ENCODE data around the gene FSTL1. TPM values are rescaled to one million over a fixed set of nuclear protein-coding genes. Genes with fewer than 3 reads are reported as not detected.
A peak's percentile ranks its signal among the peaks of the same experiment; 100 is the strongest.

The FSTL1 gene
- total RNA-seq, 1 experiment from 2014 or later = 1.4 TPM

GRCh38 chr3:120443626-120444123 is 7.1 kb downstream of the FSTL1 start:
- intact Hi-C loops (cut with micrococcal nuclease; ENCODE audit: unreplicated experiment) = no loop called here
- BruUV-seq (replicated peaks) = no TSS peak
- POLR2A ChIA-PET = no interaction called here

DNA sequence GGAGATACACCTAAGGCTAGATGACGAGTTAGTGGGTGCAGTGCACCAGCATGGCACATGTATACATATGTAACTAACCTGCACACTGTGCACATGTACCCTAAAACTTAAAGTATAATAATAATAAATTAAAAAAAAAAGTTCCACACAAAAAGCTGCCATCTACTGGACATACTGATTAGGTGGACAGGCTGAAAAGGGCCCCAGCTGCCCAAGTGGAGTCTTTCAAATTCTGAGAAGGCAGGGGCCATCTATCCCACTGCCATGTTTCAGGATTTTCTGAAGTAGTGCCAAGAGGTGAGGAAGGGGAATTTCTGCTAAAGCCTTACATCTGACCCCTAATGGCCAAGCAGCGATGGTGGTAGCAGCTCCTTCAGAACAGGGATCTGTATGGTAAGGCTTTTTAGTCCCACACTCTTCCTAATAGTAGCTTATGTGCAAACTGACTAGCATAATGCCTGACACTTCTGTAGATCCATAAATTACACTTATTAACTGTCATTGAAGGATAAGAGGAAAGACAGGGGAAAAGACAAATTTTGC is 7.7 kb downstream of the FSTL1 start:
- H3K4me3 Mint-ChIP-seq (ENCODE audit: unreplicated experiment) = no peak overlapping the region
- BruUV-seq (replicated peaks) = no TSS peak
- Histone ChIP-seq H3K4me1 (0 out of 2 replicates have a peak, but pooled peaks cover 10% of the 10 kb centered on the region), H3K27me3 (replicated peaks; ENCODE audit: control insufficient read depth, insufficient read depth, low read length) (no peaks in the 10 kb centered on the region), H3K4me3 (ENCODE audit: low read depth, low read length) (no peak overlapping the region), H3K9me3 (no peaks in the 10 kb centered on the region), H3K36me3 (ENCODE audit: control insufficient read depth, insufficient read depth, low read length) (no peaks in the 10 kb centered on the region)
- no peak for DNase-seq
- peak; percentile 6 to 19 for TF ChIP-seq CTCF (IDR thresholded peaks at IDR 0.05; ENCODE audit: insufficient read depth in 1 of 2, low read depth in 1 of 2, low read length in 1 of 2, severe bottlenecking in 1 of 2, unreplicated experiment in 1 of 2)
- no peaks in the 10 kb centered on the region for H3K4me1 Mint-ChIP-seq (ENCODE audit: low read depth, unreplicated experiment)
- POLR2A ChIA-PET = no interaction called here
- H3K27me3 Mint-ChIP-seq (ENCODE audit: insufficient read depth, unreplicated experiment) = no peaks in the 10 kb centered on the region
- H3K9me3 Mint-ChIP-seq (ENCODE audit: unreplicated experiment) = no peaks in the 10 kb centered on the region
- CTCF ChIA-PET = interaction anchor here (0.6 to 1.4 kb wide), 3 partner anchors 13 to 25 kb away, joined by 3 to 13 read pairs (median 7); no protein-coding TSS in a partner anchor
- H3K27ac Mint-ChIP-seq (ENCODE audit: unreplicated experiment) = no peak overlapping the region
- intact Hi-C loops (cut with micrococcal nuclease; ENCODE audit: unreplicated experiment) = no loop called here
- no peaks in the 10 kb centered on the region for H3K36me3 Mint-ChIP-seq (ENCODE audit: insufficient read depth, unreplicated experiment)

More at GRCh38 chr3:120443626-120444123, 7.1 kb downstream of the FSTL1 start:
- no peaks in the 10 kb centered on the region for H3K9me3 Mint-ChIP-seq (ENCODE audit: unreplicated experiment)
- no peaks in the 10 kb centered on the region for H3K4me1 Mint-ChIP-seq (ENCODE audit: low read depth, unreplicated experiment)
- H3K36me3 Mint-ChIP-seq (ENCODE audit: insufficient read depth, unreplicated experiment) = no peaks in the 10 kb centered on the region
- no peaks in the 10 kb centered on the region for H3K27me3 Mint-ChIP-seq (ENCODE audit: insufficient read depth, unreplicated experiment)
- H3K9me3 ChIP-seq = no peaks in the 10 kb centered on the region
- H3K4me3 Mint-ChIP-seq (ENCODE audit: unreplicated experiment) = no peak overlapping the region
- DNase-seq = no peak
- no peak overlapping the region for H3K4me3 ChIP-seq (ENCODE audit: low read depth, low read length)
- CTCF ChIA-PET = interaction anchor here (1.0 to 1.4 kb wide), 2 partner anchors 25 to 26 kb away, joined by 3 to 13 read pairs; no protein-coding TSS in a partner anchor
- no peaks in the 10 kb centered on the region for H3K36me3 ChIP-seq (ENCODE audit: control insufficient read depth, insufficient read depth, low read length)
- H3K27ac Mint-ChIP-seq (ENCODE audit: unreplicated experiment) = no peak overlapping the region
- H3K4me1 ChIP-seq = 0 out of 2 replicates have a peak, but pooled peaks cover 7% of the 10 kb centered on the region
- no peak for TF ChIP-seq CTCF (IDR thresholded peaks at IDR 0.05; ENCODE audit: insufficient read depth in 1 of 2, low read depth in 1 of 2, low read length in 1 of 2, severe bottlenecking in 1 of 2, unreplicated experiment in 1 of 2)
- no peaks in the 10 kb centered on the region for H3K27me3 ChIP-seq (replicated peaks; ENCODE audit: control insufficient read depth, insufficient read depth, low read length)

GRCh38 chr3:120441776-120442175 is 9.0 kb downstream of the FSTL1 start:
- CTCF ChIA-PET = interaction anchor here (0.6 kb wide), 1 partner anchor 15 kb away, joined by 7 read pairs; no protein-coding TSS in a partner anchor
- POLR2A ChIA-PET = no interaction called here
- no peaks in the 10 kb centered on the region for H3K36me3 ChIP-seq (ENCODE audit: control insufficient read depth, insufficient read depth, low read length)
- no peak for DNase-seq
- no peaks in the 10 kb centered on the region for H3K27me3 ChIP-seq (replicated peaks; ENCODE audit: control insufficient read depth, insufficient read depth, low read length)
- no peak overlapping the region for H3K27ac Mint-ChIP-seq (ENCODE audit: unreplicated experiment)
- no peak overlapping the region for H3K4me3 Mint-ChIP-seq (ENCODE audit: unreplicated experiment)
- H3K9me3 ChIP-seq = no peaks in the 10 kb centered on the region
- H3K4me1 ChIP-seq = 0 out of 2 replicates have a peak, but pooled peaks cover 10% of the 10 kb centered on the region
- no TSS peak for BruUV-seq (replicated peaks)
- no peaks in the 10 kb centered on the region for H3K27me3 Mint-ChIP-seq (ENCODE audit: insufficient read depth, unreplicated experiment)
- no peaks in the 10 kb centered on the region for H3K36me3 Mint-ChIP-seq (ENCODE audit: insufficient read depth, unreplicated experiment)
- intact Hi-C loops (cut with micrococcal nuclease; ENCODE audit: unreplicated experiment) = no loop called here
- no peak for TF ChIP-seq CTCF (IDR thresholded peaks at IDR 0.05; ENCODE audit: insufficient read depth in 1 of 2, low read depth in 1 of 2, low read length in 1 of 2, severe bottlenecking in 1 of 2, unreplicated experiment in 1 of 2)
- no peaks in the 10 kb centered on the region for H3K9me3 Mint-ChIP-seq (ENCODE audit: unreplicated experiment)
- H3K4me3 ChIP-seq (ENCODE audit: low read depth, low read length) = no peak overlapping the region
- H3K4me1 Mint-ChIP-seq (ENCODE audit: low read depth, unreplicated experiment) = no peaks in the 10 kb centered on the region

Measured in Caco-2 (cell line).